HepG2 (cell line): ENCODE measurements around the gene SLC29A3. TPM values are rescaled to one million over a fixed set of nuclear protein-coding genes. Genes with fewer than 3 reads are reported as not detected.

Experiments used
- ATAC-seq: fragments of 200-7000 bp; cut with Tn5 transposase; 3 replicates; pipeline ENCODE4 v1.9.1; 2020; ENCODE audit warnings: mild to moderate bottlenecking, moderate library complexity
- BruUV-seq: library from RNA; stranded (reverse); fragments of 400-500 nt; replicated peaks from 2 replicates; lab custom pipeline; 2021; lab: Mats Ljungman, UMichigan
- CTCF ChIA-PET: fragments of 300-600 bp; formaldehyde crosslinking; extraction: SDS; loops from one replicate; lab custom pipeline; 2021; ENCODE audit warnings: low total read pairs, inconsistent platforms, low intra/inter-chr PET ratio; lab: Yijun Ruan, JAX
- POLR2A ChIA-PET: fragments of 350-600 bp; sonication (Branson Sonifier 250); formaldehyde crosslinking; loops from one replicate; lab custom pipeline; 2020; ENCODE audit warnings: antibody characterized with exemption, inconsistent platforms; lab: Yijun Ruan, JAX
- DNase-seq: peaks from one replicate; pipeline ENCODE4 v3.0.0-alpha.2; 2015; ENCODE audit warnings: low spot score
- FAIRE-seq: peaks from 3 replicates; lab custom pipeline; 2011; peaks lifted over from hg19 to GRCh38; lab: Jason Lieb, UNC
- H2AFZ ChIP-seq: one replicate; pipeline ENCODE4 v1.6.1; 2011; ENCODE audit warnings: low read length, inconsistent platforms
- H3K27ac ChIP-seq: fragments of 300-600 bp; 3 replicates; pipeline ENCODE4 v1.8.0; 2011; ENCODE audit warnings: mixed run types, mild to moderate bottlenecking, mixed read lengths, low read length, inconsistent platforms; ENCODE audit not compliant: insufficient read depth; ENCODE audit errors: extremely low read length
- H3K27me3 ChIP-seq, 2 experiments: fragments of 200-600 bp in 1 of 2; 2 replicates in 1 of 2; 3 replicates in 1 of 2; pipeline versions ENCODE4 v1.6.0 to v1.8.0; 2011; ENCODE audit warnings: low read length in 2 of 2, mild to moderate bottlenecking in 2 of 2, moderate library complexity in 2 of 2, inconsistent platforms in 1 of 2; ENCODE audit not compliant: insufficient read depth in 2 of 2, control insufficient read depth in 1 of 2
- H3K36me3 ChIP-seq, 2 experiments: fragments of 200-600 bp in 1 of 2; replicated peaks in 1 of 2; 2 replicates in 1 of 2; 3 replicates in 1 of 2; pipeline versions ENCODE4 v1.5.1 to v1.8.0; 2011; ENCODE audit warnings: low read length in 2 of 2, inconsistent platforms in 1 of 2; ENCODE audit not compliant: insufficient read depth in 2 of 2, control insufficient read depth in 1 of 2
- H3K4me1 ChIP-seq: 2 replicates; pipeline ENCODE4 v1.5.1; 2012; ENCODE audit warnings: low read length, inconsistent platforms; ENCODE audit not compliant: insufficient read depth
- H3K4me2 ChIP-seq: 2 replicates; pipeline ENCODE4 v1.6.0; 2011; ENCODE audit warnings: low read depth, low read length, inconsistent platforms
- H3K4me3 ChIP-seq, 3 experiments: fragments of 200-600 bp in 1 of 3; sonication (generic), shearing (Covaris generic) in 1 of 3; replicated peaks in 1 of 3; 2 replicates each; pipeline ENCODE4 v1.5.1; 2011 to 2016; ENCODE audit warnings: low read length in 3 of 3, inconsistent platforms in 2 of 3, low read depth in 2 of 3, mild to moderate bottlenecking in 2 of 3, control low read depth in 1 of 3, mixed read lengths in 1 of 3; ENCODE audit not compliant: insufficient read depth in 1 of 3
- H3K79me2 ChIP-seq: one replicate; pipeline ENCODE4 v1.6.1; 2011; ENCODE audit warnings: low read length, inconsistent platforms; ENCODE audit not compliant: insufficient read depth
- H3K9ac ChIP-seq: 2 replicates; pipeline ENCODE4 v1.6.0; 2011; ENCODE audit warnings: mild to moderate bottlenecking, low read depth, low read length, inconsistent platforms; ENCODE audit not compliant: insufficient read depth
- H3K9me3 ChIP-seq: 2 replicates; pipeline ENCODE4 v1.5.1; 2012; ENCODE audit warnings: mild to moderate bottlenecking, low read length
- H4K20me1 ChIP-seq: 2 replicates; pipeline ENCODE4 v1.6.0; 2011; ENCODE audit warnings: inconsistent platforms, mild to moderate bottlenecking, low read length, moderate library complexity; ENCODE audit not compliant: insufficient read depth
- MIER2 ChIP-seq: IDR thresholded peaks from 2 replicates; pipeline ENCODE4 v1.6.1; 2016; ENCODE audit warnings: missing biosample characterization, missing genetic modification reagents
- PHF8 ChIP-seq: sonication (generic); formaldehyde crosslinking; IDR thresholded peaks from 2 replicates; pipeline ENCODE4 v1.5.0; 2020; ENCODE audit warnings: missing genetic modification reagents
- REXO4 ChIP-seq: sonication (generic); formaldehyde crosslinking; IDR thresholded peaks from 2 replicates; pipeline ENCODE4 v1.8.0; 2022; ENCODE audit warnings: missing genetic modification reagents, mild to moderate bottlenecking, borderline replicate concordance
- SOX5 ChIP-seq: IDR thresholded peaks from 2 replicates; pipeline ENCODE4 v1.6.1; 2016; ENCODE audit warnings: borderline replicate concordance
- TBX2 ChIP-seq: sonication (generic); formaldehyde crosslinking; IDR thresholded peaks from 2 replicates; pipeline ENCODE4 v1.5.0; 2020; ENCODE audit warnings: missing genetic modification reagents, mild to moderate bottlenecking, borderline replicate concordance
- ZNF124 ChIP-seq: sonication (generic); formaldehyde crosslinking; IDR thresholded peaks from 2 replicates; pipeline ENCODE4 v1.4.0; 2020; ENCODE audit warnings: missing genetic modification reagents
- ZNF318 ChIP-seq: sonication (generic); formaldehyde crosslinking; IDR thresholded peaks from 2 replicates; pipeline ENCODE4 v1.4.0; 2020; ENCODE audit warnings: mild to moderate bottlenecking, missing genetic modification reagents
- ZNF354B ChIP-seq: sonication (generic); formaldehyde crosslinking; IDR thresholded peaks from 2 replicates; pipeline ENCODE4 v1.8.0; 2022; ENCODE audit warnings: mild to moderate bottlenecking, missing genetic modification reagents
- ZNF784 ChIP-seq: sonication (generic); formaldehyde crosslinking; IDR thresholded peaks from 2 replicates; pipeline ENCODE4 v1.5.1; 2020; ENCODE audit warnings: missing genetic modification reagents, mild to moderate bottlenecking, borderline replicate concordance
- ZNF839 ChIP-seq: sonication (generic); formaldehyde crosslinking; IDR thresholded peaks from 2 replicates; pipeline ENCODE4 v1.4.0; 2020; ENCODE audit warnings: missing genetic modification reagents, mild to moderate bottlenecking, borderline replicate concordance
- ZNF891 ChIP-seq: sonication (generic); formaldehyde crosslinking; IDR thresholded peaks from 2 replicates; pipeline ENCODE4 v1.5.0; 2020; ENCODE audit warnings: mild to moderate bottlenecking, missing genetic modification reagents
- WGBS: methylation state at CpG from one replicate; pipeline ENCODE4 v1.1.6; 2017; ENCODE audit warnings: low lambda C conversion rate; 5-methylcytosine and 5-hydroxymethylcytosine counted together
- in situ Hi-C: cut with HindIII; loops from 2 replicates; pipeline ENCODE4 v1.10.0; 2017; ENCODE audit warnings: low pct_unique_long_range_greater_than_20kb; ENCODE audit not compliant: extremely low pct_ligation_motif_present
- intact Hi-C: fragments of 100-400 bp; cut with micrococcal nuclease; formaldehyde crosslinking; loops from one replicate; pipeline ENCODE4 v1.10.0; 2022; ENCODE audit not compliant: unreplicated experiment
- polyA plus RNA-seq, 8 experiments: library from polyadenylated mRNA; depleted of rRNA in 3 of 8; stranded (reverse) in 7 of 8; unstranded in 1 of 8; fragments of >200 nt; fragmentation: Illumina TruSeq in 4 of 8; extraction: Trizol in 4 of 8; gene quantifications; 2 replicates each; pipeline versions ENCODE4 v1.2.1 to v1.2.3, GENCODE V29; 2011 to 2016; ENCODE audit warnings: low read depth in 4 of 8, missing spikeins in 1 of 8, mixed read lengths in 1 of 8; ENCODE audit not compliant: insufficient read depth in 1 of 8
- total RNA-seq, 5 experiments: library from RNA; depleted of rRNA; stranded (reverse); fragments of >200 nt; fragmentation: Illumina TruSeq; extraction: Trizol; gene quantifications; 2 replicates each; pipeline ENCODE4 v1.2.3, GENCODE V29; 2016; ENCODE audit warnings: low read depth in 1 of 5
- TF ChIP-seq, protein P1 (sequence below): sonication (generic); formaldehyde crosslinking; IDR thresholded peaks from 2 replicates; pipeline ENCODE4 v1.4.0; 2020; ENCODE audit warnings: missing genetic modification reagents, borderline replicate concordance

SLC29A3 gene
- total and polyA plus RNA-seq, 2 of the 13 experiments (the other 11 are each of a cell fraction or from before 2014, with no cell fraction given) = 8.6 to 11.8 TPM

DNA sequence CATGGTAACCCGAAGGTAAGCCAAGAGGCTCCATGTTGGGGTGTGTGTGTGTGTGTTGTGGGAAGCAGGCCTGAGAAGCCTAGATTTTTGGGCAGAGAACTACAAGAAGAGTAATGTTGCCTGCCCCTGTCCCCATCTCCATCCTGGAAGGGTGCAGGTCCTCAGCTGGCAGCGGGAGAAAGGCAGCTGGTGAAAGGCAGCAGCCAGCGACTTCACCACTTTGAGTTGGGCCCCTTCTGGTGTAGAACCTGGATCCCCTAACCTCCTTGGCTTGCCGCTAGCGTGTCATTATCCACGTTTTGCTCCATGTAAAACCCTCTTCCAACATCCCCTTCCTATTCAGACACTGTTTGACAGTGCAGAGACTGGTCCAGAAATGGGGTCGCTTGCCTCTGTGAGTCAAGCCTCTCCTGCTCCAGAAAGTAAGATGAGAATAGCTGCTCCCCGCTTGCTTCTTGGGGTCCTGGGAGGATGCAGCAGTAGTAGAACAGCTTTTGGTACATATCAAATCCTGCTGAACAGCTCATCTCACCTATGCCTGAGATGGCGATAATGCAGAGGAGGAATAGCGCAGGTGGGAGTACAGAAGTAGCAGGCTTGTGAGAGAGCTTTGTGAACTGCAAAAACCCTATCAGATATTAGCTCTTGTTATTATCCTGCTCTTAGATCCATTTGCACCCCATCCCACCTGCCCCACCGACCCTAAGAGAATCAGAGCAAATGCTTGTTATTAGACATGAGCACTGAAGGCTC is 55.6 kb downstream of the SLC29A3 start:
- CTCF ChIA-PET = no interaction called here
- no peak for FAIRE-seq
- intact Hi-C loops = no loop called here

More for the DNA sequence above, 55.6 kb downstream of the SLC29A3 start:
- in situ Hi-C loops = loop anchor here (5.0 kb wide), 1 partner anchor 57 kb away; the partner anchor contains the start of gene SLC29A3
- no peak overlapping the region for H3K4me3 ChIP-seq
- H3K9me3 ChIP-seq = no peaks in the 10 kb centered on the region
- no peaks in the 10 kb centered on the region for H4K20me1 ChIP-seq
- H3K4me1 ChIP-seq = peaks cover 35% of the 10 kb centered on the region
- H3K36me3 ChIP-seq = no peaks in the 10 kb centered on the region
- WGBS = 56% methylated on average over 10 of the region's 11 CpGs
- DNase-seq = no peak
- H3K4me2 ChIP-seq = no peak overlapping the region
- no peak overlapping the region for H3K27ac ChIP-seq
- no peak overlapping the region for H3K9ac ChIP-seq
- no TSS peak for BruUV-seq
- TF ChIP-seq ZNF354B (no peak), ZNF891 (CRISPR knock-in tag) (no peak), TBX2 (no peak), SOX5 (CRISPR knock-in tag) (no peak), ZNF318 (CRISPR knock-in tag) (no peak), REXO4 (CRISPR knock-in tag) (no peak), ZNF124 (CRISPR knock-in tag) (no peak), PHF8 (CRISPR knock-in tag) (no peak), MIER2 (no peak), ZNF784 (CRISPR knock-in tag) (no peak), ZNF839 (CRISPR knock-in tag) (no peak)
- TF ChIP-seq, protein P1, sequence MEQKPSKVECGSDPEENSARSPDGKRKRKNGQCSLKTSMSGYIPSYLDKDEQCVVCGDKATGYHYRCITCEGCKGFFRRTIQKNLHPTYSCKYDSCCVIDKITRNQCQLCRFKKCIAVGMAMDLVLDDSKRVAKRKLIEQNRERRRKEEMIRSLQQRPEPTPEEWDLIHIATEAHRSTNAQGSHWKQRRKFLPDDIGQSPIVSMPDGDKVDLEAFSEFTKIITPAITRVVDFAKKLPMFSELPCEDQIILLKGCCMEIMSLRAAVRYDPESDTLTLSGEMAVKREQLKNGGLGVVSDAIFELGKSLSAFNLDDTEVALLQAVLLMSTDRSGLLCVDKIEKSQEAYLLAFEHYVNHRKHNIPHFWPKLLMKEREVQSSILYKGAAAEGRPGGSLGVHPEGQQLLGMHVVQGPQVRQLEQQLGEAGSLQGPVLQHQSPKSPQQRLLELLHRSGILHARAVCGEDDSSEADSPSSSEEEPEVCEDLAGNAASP = no peak
- TF ChIP-seq, all 625 proteins: peak for 0
- no peaks in the 10 kb centered on the region for H3K79me2 ChIP-seq
- peaks cover 0 to 6% of the 10 kb centered on the region in 2 experiments; a peak in 2 of 5 replicates for H3K27me3 ChIP-seq
- H2AFZ ChIP-seq = no peak overlapping the region
- ATAC-seq = no peak
- POLR2A ChIA-PET = interaction anchor here (4.2 kb wide), 1 partner anchor 55 kb away, joined by 38 read pairs; the partner anchor contains the start of gene SLC29A3
